Brain microvascular endothelial cell (primary cell): Measurements from ENCODE around the gene PCTP.

Source experiments
- DNase-seq: peaks from one replicate; pipeline ENCODE4 v3.0.0-alpha.2; 2020
- H3K27ac ChIP-seq: fragments of 250-450 bp; sonication (Bioruptor Pico); 2 replicates; pipeline ENCODE4 v1.5.1; 2020; ENCODE audit warnings: mild to moderate bottlenecking, moderate library complexity
- H3K27me3 ChIP-seq: fragments of 250-450 bp; sonication (Bioruptor Pico); replicated peaks from 2 replicates; pipeline ENCODE4 v1.5.1; 2020; ENCODE audit warnings: mild to moderate bottlenecking
- H3K36me3 ChIP-seq: fragments of 250-450 bp; sonication (Bioruptor Pico); replicated peaks from 2 replicates; pipeline ENCODE4 v1.5.1; 2020; ENCODE audit warnings: mild to moderate bottlenecking
- H3K4me3 ChIP-seq: 2 replicates; pipeline ENCODE4 v1.5.1; 2011; ENCODE audit warnings: low read depth, mild to moderate bottlenecking, control low read depth, low read length, moderate library complexity
- CTCF ChIP-seq: IDR thresholded peaks from 2 replicates; pipeline ENCODE4 v1.5.1; 2011; ENCODE audit warnings: low read depth, mild to moderate bottlenecking, moderate library complexity, low read length, control low read depth, inconsistent platforms; ENCODE audit errors: missing control alignments
- in situ Hi-C: cut with HindIII; loops from 2 replicates; pipeline ENCODE4 v1.10.0; 2017; ENCODE audit warnings: low sequenced_read_pairs, low pct_ligation_motif_present

The PCTP gene

GRCh38 chr17:55777471-55777971 lies 26.7 kb downstream of the PCTP start:
- TF ChIP-seq CTCF, result no peak
- no peak overlapping the region for H3K4me3 ChIP-seq
- H3K27me3 ChIP-seq, result no peaks in the 10 kb centered on the region
- DNase-seq, result no peak
- in situ Hi-C loops, result no loop called here
- H3K27ac ChIP-seq, result no peak overlapping the region
- H3K36me3 ChIP-seq, result peaks cover 12% of the 10 kb centered on the region

GRCh38 chr17:55778389-55779118 lies 27.7 kb downstream of the PCTP start:
- Histone ChIP-seq H3K27me3 (no peaks in the 10 kb centered on the region), H3K27ac (no peak overlapping the region), H3K36me3 (peaks cover 12% of the 10 kb centered on the region), H3K4me3 (no peak overlapping the region)
- in situ Hi-C loops, result no loop called here
- TF ChIP-seq CTCF, result no peak
- no peak for DNase-seq

GRCh38 chr17:55783684-55784245 lies 32.9 kb downstream of the PCTP start:
- Histone ChIP-seq H3K27ac (no peak overlapping the region), H3K36me3 (no peaks in the 10 kb centered on the region), H3K27me3 (no peaks in the 10 kb centered on the region), H3K4me3 (no peak overlapping the region)
- no peak for DNase-seq
- no peak for TF ChIP-seq CTCF
- in situ Hi-C loops, result no loop called here

- in situ Hi-C loops, result no loop called here
- no peak for DNase-seq
- no peak for TF ChIP-seq CTCF
- H3K27me3 ChIP-seq, result no peaks in the 10 kb centered on the region
- H3K27ac ChIP-seq, result no peak overlapping the region
- H3K4me3 ChIP-seq, result no peak overlapping the region
- H3K36me3 ChIP-seq, result no peaks in the 10 kb centered on the region
Observed at GRCh38 chr17:55784666-55785065, 33.8 kb downstream of the PCTP start.

GRCh38 chr17:55785181-55785580 lies 34.3 kb downstream of the PCTP start:
- no peak for DNase-seq
- in situ Hi-C loops, result no loop called here
- no peak overlapping the region for H3K27ac ChIP-seq
- no peak overlapping the region for H3K4me3 ChIP-seq
- TF ChIP-seq CTCF, result no peak
- no peaks in the 10 kb centered on the region for H3K27me3 ChIP-seq
- no peaks in the 10 kb centered on the region for H3K36me3 ChIP-seq

GRCh38 chr17:55793272-55793671 lies 42.4 kb downstream of the PCTP start:
- in situ Hi-C loops, result no loop called here
- no peak for DNase-seq

More at GRCh38 chr17:55793272-55793671, 42.4 kb downstream of the PCTP start:
- Histone ChIP-seq H3K27ac (no peak overlapping the region), H3K36me3 (no peaks in the 10 kb centered on the region), H3K27me3 (no peaks in the 10 kb centered on the region), H3K4me3 (no peak overlapping the region)
- TF ChIP-seq CTCF, result no peak
